ENCODE results near the gene GADD45G.

Gene GADD45G

DNA sequence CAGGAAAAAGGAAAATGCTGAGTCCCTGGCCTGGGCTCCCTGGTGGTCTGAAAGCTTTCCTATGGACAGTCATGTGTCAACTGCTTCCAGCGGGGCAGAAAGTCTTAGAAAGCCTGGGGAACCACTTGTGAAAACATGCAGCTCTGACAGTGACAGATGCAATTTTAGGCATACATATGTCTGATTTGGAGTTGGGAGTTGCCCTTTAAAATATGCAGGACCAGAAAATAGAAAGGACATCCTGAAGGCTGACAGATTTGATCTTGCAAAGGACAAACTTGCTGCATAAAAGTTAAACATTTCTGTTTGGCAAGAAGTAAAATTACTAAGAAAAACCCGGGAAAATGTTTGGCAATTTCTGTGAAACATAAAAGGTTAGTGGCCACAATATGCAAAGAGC, 23.8 kb downstream of the GADD45G start:
- no peak for DNase-seq (ENCODE audit: low spot score)
- Histone ChIP-seq H3K4me3 (ENCODE audit: severe bottlenecking) (no peak overlapping the region), H3K9me3 (ENCODE audit: severe bottlenecking) (no peaks in the 10 kb centered on the region), H3K4me1 (ENCODE audit: insufficient read depth, poor library complexity, severe bottlenecking) (no peaks in the 10 kb centered on the region), H3K36me3 (ENCODE audit: low read depth) (no peaks in the 10 kb centered on the region), H3K27ac (ENCODE audit: poor library complexity, severe bottlenecking) (no peak overlapping the region), H3K27me3 (ENCODE audit: insufficient read depth, poor library complexity, severe bottlenecking) (peaks cover 4% of the 10 kb centered on the region)
- no peak for ATAC-seq (ENCODE audit: low read depth)
- TF ChIP-seq, protein P1, sequence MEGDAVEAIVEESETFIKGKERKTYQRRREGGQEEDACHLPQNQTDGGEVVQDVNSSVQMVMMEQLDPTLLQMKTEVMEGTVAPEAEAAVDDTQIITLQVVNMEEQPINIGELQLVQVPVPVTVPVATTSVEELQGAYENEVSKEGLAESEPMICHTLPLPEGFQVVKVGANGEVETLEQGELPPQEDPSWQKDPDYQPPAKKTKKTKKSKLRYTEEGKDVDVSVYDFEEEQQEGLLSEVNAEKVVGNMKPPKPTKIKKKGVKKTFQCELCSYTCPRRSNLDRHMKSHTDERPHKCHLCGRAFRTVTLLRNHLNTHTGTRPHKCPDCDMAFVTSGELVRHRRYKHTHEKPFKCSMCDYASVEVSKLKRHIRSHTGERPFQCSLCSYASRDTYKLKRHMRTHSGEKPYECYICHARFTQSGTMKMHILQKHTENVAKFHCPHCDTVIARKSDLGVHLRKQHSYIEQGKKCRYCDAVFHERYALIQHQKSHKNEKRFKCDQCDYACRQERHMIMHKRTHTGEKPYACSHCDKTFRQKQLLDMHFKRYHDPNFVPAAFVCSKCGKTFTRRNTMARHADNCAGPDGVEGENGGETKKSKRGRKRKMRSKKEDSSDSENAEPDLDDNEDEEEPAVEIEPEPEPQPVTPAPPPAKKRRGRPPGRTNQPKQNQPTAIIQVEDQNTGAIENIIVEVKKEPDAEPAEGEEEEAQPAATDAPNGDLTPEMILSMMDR (IDR thresholded peaks at IDR 0.05; ENCODE audit: poor library complexity, severe bottlenecking) = no peak

DNA sequence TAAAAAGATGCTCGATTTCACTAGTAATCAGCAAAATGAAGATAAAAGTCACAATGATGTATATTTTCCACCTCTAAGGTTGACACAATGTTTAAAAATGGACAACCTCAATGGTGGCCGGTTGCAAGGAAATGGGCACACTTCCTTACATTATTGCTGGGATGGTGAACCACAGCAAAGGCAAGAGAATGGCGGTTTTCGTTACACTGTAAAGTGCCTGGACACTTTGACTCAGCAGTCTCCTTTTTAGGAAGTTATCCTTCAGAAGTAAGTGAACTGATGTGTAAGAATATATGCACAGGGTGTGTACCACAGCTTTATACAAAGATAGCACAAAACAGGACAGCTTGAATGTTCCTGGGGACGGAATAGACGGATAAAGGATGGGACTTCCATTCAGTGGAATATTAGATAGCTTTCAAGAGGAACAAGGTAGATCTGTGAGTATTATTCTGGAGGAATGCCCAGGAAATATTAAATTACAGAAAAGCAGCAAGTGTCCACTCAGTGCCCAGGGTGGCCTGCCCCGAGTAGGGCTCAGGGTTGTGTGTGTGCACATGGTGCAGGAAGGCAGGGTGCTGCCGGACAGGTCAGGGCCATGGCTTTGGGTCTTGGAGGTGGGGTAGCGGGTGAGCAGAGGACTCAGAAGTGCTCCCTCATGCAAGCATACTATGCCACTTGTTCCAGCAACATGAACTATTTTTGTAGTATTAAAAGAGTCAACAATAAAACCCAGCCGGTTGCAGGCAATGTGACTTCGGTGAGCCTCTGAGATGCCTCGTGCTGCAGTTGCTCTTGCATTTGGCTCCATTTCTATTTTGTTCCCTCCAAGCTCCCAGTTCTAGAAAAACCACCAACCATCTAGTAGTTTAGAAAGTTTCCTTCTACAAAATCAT, 24.5 kb downstream of the GADD45G start:
- H3K36me3 ChIP-seq (ENCODE audit: low read depth) = no peaks in the 10 kb centered on the region
- no peaks in the 10 kb centered on the region for H3K4me1 ChIP-seq (ENCODE audit: insufficient read depth, poor library complexity, severe bottlenecking)
- no peak for ATAC-seq (ENCODE audit: low read depth)
- no peaks in the 10 kb centered on the region for H3K27me3 ChIP-seq (ENCODE audit: insufficient read depth, poor library complexity, severe bottlenecking)
- H3K4me3 ChIP-seq (ENCODE audit: severe bottlenecking) = no peak overlapping the region
- DNase-seq (ENCODE audit: low spot score) = no peak
- no peaks in the 10 kb centered on the region for H3K9me3 ChIP-seq (ENCODE audit: severe bottlenecking)
- TF ChIP-seq, protein P1 (IDR thresholded peaks at IDR 0.05; ENCODE audit: poor library complexity, severe bottlenecking) = no peak
- no peak overlapping the region for H3K27ac ChIP-seq (ENCODE audit: poor library complexity, severe bottlenecking)

DNA sequence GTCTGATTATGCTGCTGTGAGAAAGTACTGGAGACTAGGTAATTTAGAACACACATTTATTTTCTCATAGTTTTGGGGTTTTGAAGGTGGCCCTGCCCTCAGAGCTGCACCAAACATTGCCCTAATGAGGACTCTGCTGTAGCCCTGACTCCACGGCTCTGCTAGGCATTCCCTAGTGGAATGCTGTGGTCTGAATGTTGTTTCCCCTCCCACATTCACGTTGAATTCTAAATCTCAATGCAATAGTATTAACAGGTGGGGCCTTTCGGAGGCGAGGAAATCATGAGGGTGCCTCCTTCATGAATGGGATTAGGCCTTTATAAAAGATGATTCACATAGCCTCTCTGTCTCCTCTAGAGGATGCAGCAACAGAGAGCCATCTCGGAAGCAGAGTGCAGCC, 25.7 kb downstream of the GADD45G start:
- TF ChIP-seq, protein P1 (IDR thresholded peaks at IDR 0.05; ENCODE audit: poor library complexity, severe bottlenecking) = no peak
- Histone ChIP-seq H3K4me1 (ENCODE audit: insufficient read depth, poor library complexity, severe bottlenecking) (peaks cover 8% of the 10 kb centered on the region), H3K9me3 (ENCODE audit: severe bottlenecking) (no peaks in the 10 kb centered on the region), H3K4me3 (ENCODE audit: severe bottlenecking) (no peak overlapping the region), H3K27ac (ENCODE audit: poor library complexity, severe bottlenecking) (no peak overlapping the region), H3K36me3 (ENCODE audit: low read depth) (no peaks in the 10 kb centered on the region), H3K27me3 (ENCODE audit: insufficient read depth, poor library complexity, severe bottlenecking) (no peaks in the 10 kb centered on the region)
- DNase-seq (ENCODE audit: low spot score) (no peak), ATAC-seq (ENCODE audit: low read depth) (no peak)

DNA sequence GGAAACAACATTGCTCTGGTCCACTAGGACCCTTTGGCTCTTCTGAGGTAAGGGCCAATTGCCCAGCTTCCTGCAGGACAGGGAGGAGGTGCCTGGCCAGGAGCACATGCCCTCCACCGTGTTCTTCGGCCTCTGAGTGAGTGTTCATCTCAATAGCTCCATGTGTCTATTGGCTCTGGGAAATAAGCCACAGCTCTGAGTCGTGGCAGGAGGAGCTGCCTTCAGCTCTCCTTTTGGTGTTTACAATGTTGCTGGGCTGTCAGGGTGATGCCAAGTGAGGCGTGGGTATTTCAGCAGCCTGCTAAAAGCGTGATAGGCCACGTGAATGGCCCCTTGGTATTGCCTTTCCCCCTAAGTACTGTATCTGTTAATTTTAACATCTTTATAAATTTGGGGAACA, 26.6 kb downstream of the GADD45G start:
- Histone ChIP-seq H3K4me1 (ENCODE audit: insufficient read depth, poor library complexity, severe bottlenecking) (peaks cover 12% of the 10 kb centered on the region), H3K36me3 (ENCODE audit: low read depth) (no peaks in the 10 kb centered on the region), H3K9me3 (ENCODE audit: severe bottlenecking) (no peaks in the 10 kb centered on the region), H3K4me3 (ENCODE audit: severe bottlenecking) (no peak overlapping the region), H3K27ac (ENCODE audit: poor library complexity, severe bottlenecking) (no peak overlapping the region), H3K27me3 (ENCODE audit: insufficient read depth, poor library complexity, severe bottlenecking) (no peaks in the 10 kb centered on the region)
- TF ChIP-seq, protein P1 (IDR thresholded peaks at IDR 0.05; ENCODE audit: poor library complexity, severe bottlenecking) = no peak
- ATAC-seq (ENCODE audit: low read depth) = no peak
- DNase-seq (ENCODE audit: low spot score) = no peak

DNA sequence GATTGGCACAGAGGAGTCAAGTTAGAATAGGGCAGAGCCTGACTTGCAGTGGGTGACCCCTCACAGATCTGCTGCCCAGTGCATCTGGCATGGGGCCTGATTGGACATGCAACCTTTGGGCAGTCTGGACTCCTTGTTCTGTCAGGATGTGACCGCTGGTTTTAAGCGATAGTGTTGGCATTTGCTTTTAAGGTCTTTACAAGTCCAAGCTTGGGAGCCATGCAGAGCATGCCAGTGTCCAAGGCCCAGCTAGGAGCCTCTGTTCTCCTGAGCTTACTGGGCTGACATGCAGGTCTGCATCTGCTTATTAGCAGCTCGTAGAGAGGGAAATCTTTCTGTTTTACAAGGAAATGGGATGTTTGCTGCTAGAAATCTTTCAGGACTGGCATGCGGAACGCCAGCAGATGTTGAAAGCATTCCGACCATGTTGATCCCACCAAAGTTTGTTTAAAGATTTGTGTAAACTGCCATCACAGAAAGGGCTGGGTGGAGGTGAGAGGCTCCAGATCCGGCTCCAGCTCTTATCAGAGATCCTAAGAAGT, 27.5 kb downstream of the GADD45G start:
- DNase-seq (ENCODE audit: low spot score) (no peak), ATAC-seq (ENCODE audit: low read depth) (no peak)
- no peaks in the 10 kb centered on the region for H3K36me3 ChIP-seq (ENCODE audit: low read depth)
- H3K27ac ChIP-seq (ENCODE audit: poor library complexity, severe bottlenecking) = no peak overlapping the region
- no peak overlapping the region for H3K4me3 ChIP-seq (ENCODE audit: severe bottlenecking)
- no peaks in the 10 kb centered on the region for H3K27me3 ChIP-seq (ENCODE audit: insufficient read depth, poor library complexity, severe bottlenecking)
- H3K9me3 ChIP-seq (ENCODE audit: severe bottlenecking) = no peaks in the 10 kb centered on the region
- peaks cover 12% of the 10 kb centered on the region for H3K4me1 ChIP-seq (ENCODE audit: insufficient read depth, poor library complexity, severe bottlenecking)
- TF ChIP-seq, protein P1 (IDR thresholded peaks at IDR 0.05; ENCODE audit: poor library complexity, severe bottlenecking) = no peak
